Mesendoderm (in vitro differentiated cells): ENCODE results near the gene C2CD3.

Experiments
- DNase-seq: peaks from one replicate; pipeline ENCODE4 v3.0.0; 2013
- H2AK5ac ChIP-seq: 2 replicates; pipeline ENCODE4 v1.6.1; 2013; ENCODE audit warnings: low read length, inconsistent platforms
- H2BK120ac ChIP-seq: 2 replicates; pipeline ENCODE4 v1.6.1; 2013; ENCODE audit warnings: low read depth, mild to moderate bottlenecking, low read length, moderate library complexity, mixed read lengths
- H2BK15ac ChIP-seq: replicated peaks from 2 replicates; pipeline ENCODE4 v1.6.1; 2013; ENCODE audit warnings: low read depth, mild to moderate bottlenecking, moderate library complexity
- H2BK5ac ChIP-seq: 2 replicates; pipeline ENCODE4 v1.6.1; 2013; ENCODE audit warnings: low read length, inconsistent platforms
- H3K18ac ChIP-seq: 2 replicates; pipeline ENCODE4 v1.6.1; 2013; ENCODE audit warnings: mild to moderate bottlenecking, low read length, mixed read lengths
- H3K23ac ChIP-seq: one replicate; pipeline ENCODE4 v1.6.1; 2013; ENCODE audit warnings: low read length
- H3K27ac ChIP-seq: 2 replicates; pipeline ENCODE4 v1.5.1; 2013; ENCODE audit warnings: low read depth, mild to moderate bottlenecking, inconsistent platforms, low read length, moderate library complexity
- H3K27me3 ChIP-seq: 2 replicates; pipeline ENCODE4 v1.6.1; 2013; ENCODE audit warnings: low read length, control low read depth, mild to moderate bottlenecking, inconsistent platforms; ENCODE audit not compliant: insufficient read depth, poor library complexity
- H3K36me3 ChIP-seq: 2 replicates; pipeline ENCODE4 v1.6.1; 2013; ENCODE audit warnings: low read length, inconsistent platforms; ENCODE audit not compliant: control insufficient read depth, insufficient read depth
- H3K4ac ChIP-seq: one replicate; pipeline ENCODE4 v1.6.1; 2013; ENCODE audit warnings: low read depth, mild to moderate bottlenecking, low read length, moderate library complexity
- H3K4me1 ChIP-seq: 2 replicates; pipeline ENCODE4 v1.6.1; 2013; ENCODE audit warnings: low read depth, low read length, inconsistent platforms; ENCODE audit not compliant: control insufficient read depth
- H3K4me2 ChIP-seq: 2 replicates; pipeline ENCODE4 v1.6.1; 2013; ENCODE audit warnings: low read length
- H3K4me3 ChIP-seq: 2 replicates; pipeline ENCODE4 v1.5.1; 2013; ENCODE audit warnings: mild to moderate bottlenecking, low read length
- H3K56ac ChIP-seq: one replicate; pipeline ENCODE4 v1.6.1; 2013; ENCODE audit warnings: low read length
- H3K79me1 ChIP-seq: 2 replicates; pipeline ENCODE4 v1.6.1; 2013; ENCODE audit warnings: low read length, inconsistent platforms
- H3K79me2 ChIP-seq: 2 replicates; pipeline ENCODE4 v1.6.1; 2013; ENCODE audit warnings: mild to moderate bottlenecking, low read length; ENCODE audit not compliant: control insufficient read depth, insufficient read depth
- H3K9ac ChIP-seq: 2 replicates; pipeline ENCODE4 v1.6.1; 2013; ENCODE audit warnings: low read length, inconsistent platforms
- H4K5ac ChIP-seq: one replicate; pipeline ENCODE4 v1.6.1; 2013; ENCODE audit warnings: low read length
- H4K8ac ChIP-seq: one replicate; pipeline ENCODE4 v1.6.1; 2013; ENCODE audit warnings: low read depth, mild to moderate bottlenecking, control low read depth, low read length, moderate library complexity
- WGBS: extraction: QIAGEN DNeasy Blood & Tissue Kit; methylation state at CpG from one replicate; pipeline ENCODE4 v1.1.7; 2013; ENCODE audit warnings: low lambda C conversion rate, missing lambda C conversion rate; ENCODE audit not compliant: insufficient coverage; ENCODE audit errors: extremely low coverage; 5-methylcytosine and 5-hydroxymethylcytosine counted together

Gene C2CD3

DNA sequence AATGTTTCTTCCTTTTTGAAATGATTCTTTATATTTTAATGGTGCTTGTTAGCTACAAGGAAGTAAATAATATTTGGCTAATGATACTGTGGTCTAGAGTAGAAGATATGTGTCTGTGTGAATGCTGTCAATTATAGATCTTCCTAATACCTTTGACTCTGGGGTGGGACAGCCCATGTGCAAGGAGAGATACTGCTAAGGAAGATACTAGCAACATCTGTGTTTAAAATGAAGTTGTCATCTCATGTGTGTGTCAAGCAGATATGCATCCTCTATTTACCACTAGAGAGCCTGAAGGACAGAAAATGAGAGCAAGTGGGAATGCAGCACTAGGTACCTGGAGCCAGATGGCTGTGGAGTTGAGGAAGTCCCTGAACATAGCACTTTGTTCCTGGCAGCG lies 34.4 kb upstream of the C2CD3 start:
- H3K27me3 ChIP-seq, result no peaks in the 10 kb centered on the region
- H3K4me3 ChIP-seq, result no peak overlapping the region
- no peak for DNase-seq
- H3K18ac ChIP-seq, result no peak overlapping the region
- H2BK15ac ChIP-seq, result no peak overlapping the region
- H3K56ac ChIP-seq, result no peak overlapping the region
- H2BK5ac ChIP-seq, result no peak overlapping the region
- no CpG with 5 or more reads among the region's 1 CpG for WGBS
- no peak overlapping the region for H4K5ac ChIP-seq
- H3K4me1 ChIP-seq, result no peaks in the 10 kb centered on the region
- no peak overlapping the region for H2AK5ac ChIP-seq
- no peak overlapping the region for H3K23ac ChIP-seq
- no peak overlapping the region for H4K8ac ChIP-seq
- no peak overlapping the region for H3K9ac ChIP-seq
- H3K4ac ChIP-seq, result no peak overlapping the region
- no peak overlapping the region for H2BK120ac ChIP-seq
- no peaks in the 10 kb centered on the region for H3K36me3 ChIP-seq
- no peaks in the 10 kb centered on the region for H3K79me2 ChIP-seq
- no peak overlapping the region for H3K4me2 ChIP-seq
- H3K27ac ChIP-seq, result no peak overlapping the region
- H3K79me1 ChIP-seq, result no peaks in the 10 kb centered on the region

GRCh38 chr11:74204701-74205100 lies 33.9 kb upstream of the C2CD3 start:
- H3K36me3 ChIP-seq, result no peaks in the 10 kb centered on the region
- H2AK5ac ChIP-seq, result no peak overlapping the region
- no peak overlapping the region for H3K56ac ChIP-seq
- H2BK15ac ChIP-seq, result no peak overlapping the region
- H3K4me1 ChIP-seq, result no peaks in the 10 kb centered on the region
- DNase-seq, result no peak
- H3K79me2 ChIP-seq, result no peaks in the 10 kb centered on the region
- no peak overlapping the region for H3K23ac ChIP-seq
- no peak overlapping the region for H4K5ac ChIP-seq
- no peak overlapping the region for H4K8ac ChIP-seq
- H3K4me2 ChIP-seq, result no peak overlapping the region
- no peak overlapping the region for H3K4ac ChIP-seq
- H3K9ac ChIP-seq, result no peak overlapping the region
- 100% methylated on average over 1 of the region's 1 CpG for WGBS
- H3K4me3 ChIP-seq, result no peak overlapping the region
- no peaks in the 10 kb centered on the region for H3K27me3 ChIP-seq
- no peak overlapping the region for H3K27ac ChIP-seq
- H3K79me1 ChIP-seq, result no peaks in the 10 kb centered on the region
- H2BK5ac ChIP-seq, result no peak overlapping the region
- no peak overlapping the region for H3K18ac ChIP-seq
- H2BK120ac ChIP-seq, result no peak overlapping the region

- no peak overlapping the region for H3K4me3 ChIP-seq
- WGBS, result no CpG with 5 or more reads among the region's 2 CpGs
Observed at GRCh38 chr11:74203966-74204365, 33.2 kb upstream of the C2CD3 start.

GRCh38 chr11:74196781-74197486 lies 26.1 kb upstream of the C2CD3 start:
- DNase-seq, result peak; percentile 48
- Histone ChIP-seq H2BK120ac (no peak overlapping the region), H3K4ac (no peak overlapping the region), H3K79me2 (no peaks in the 10 kb centered on the region), H3K18ac (no peak overlapping the region), H4K5ac (no peak overlapping the region), H3K27ac (no peak overlapping the region), H3K4me3 (no peak overlapping the region), H3K36me3 (no peaks in the 10 kb centered on the region), H3K4me2 (no peak overlapping the region), H4K8ac (no peak overlapping the region), H2BK5ac (no peak overlapping the region), H3K4me1 (no peaks in the 10 kb centered on the region), H3K23ac (no peak overlapping the region), H3K27me3 (no peaks in the 10 kb centered on the region), H2BK15ac (no peak overlapping the region), H3K56ac (no peak overlapping the region), H2AK5ac (no peak overlapping the region), H3K79me1 (peaks cover 3% of the 10 kb centered on the region), H3K9ac (no peak overlapping the region)
- WGBS, result no CpG with 5 or more reads among the region's 2 CpGs

More at GRCh38 chr11:74203966-74204365, 33.2 kb upstream of the C2CD3 start:
- Histone ChIP-seq H2BK15ac (no peak overlapping the region), H2BK120ac (no peak overlapping the region), H3K79me1 (no peaks in the 10 kb centered on the region), H3K4me2 (no peak overlapping the region), H4K8ac (no peak overlapping the region), H3K27ac (no peak overlapping the region), H3K23ac (no peak overlapping the region), H3K79me2 (no peaks in the 10 kb centered on the region), H3K18ac (no peak overlapping the region), H3K36me3 (no peaks in the 10 kb centered on the region), H3K56ac (no peak overlapping the region), H2BK5ac (no peak overlapping the region), H3K4ac (no peak overlapping the region), H3K27me3 (no peaks in the 10 kb centered on the region), H2AK5ac (no peak overlapping the region), H3K9ac (no peak overlapping the region), H4K5ac (no peak overlapping the region), H3K4me1 (no peaks in the 10 kb centered on the region)
- no peak for DNase-seq

- Histone ChIP-seq H2BK120ac (no peak overlapping the region), H3K79me2 (no peaks in the 10 kb centered on the region), H2AK5ac (no peak overlapping the region), H3K4me1 (no peaks in the 10 kb centered on the region), H3K79me1 (peaks cover 3% of the 10 kb centered on the region), H3K4me3 (no peak overlapping the region), H3K27ac (no peak overlapping the region), H3K56ac (no peak overlapping the region), H4K5ac (no peak overlapping the region), H3K23ac (no peak overlapping the region), H3K4ac (no peak overlapping the region), H4K8ac (no peak overlapping the region), H3K9ac (no peak overlapping the region), H2BK15ac (no peak overlapping the region), H3K4me2 (no peak overlapping the region), H2BK5ac (no peak overlapping the region), H3K36me3 (no peaks in the 10 kb centered on the region), H3K27me3 (no peaks in the 10 kb centered on the region), H3K18ac (no peak overlapping the region)
- DNase-seq, result no peak
Observed at GRCh38 chr11:74195828-74196227, 25.0 kb upstream of the C2CD3 start.

DNA sequence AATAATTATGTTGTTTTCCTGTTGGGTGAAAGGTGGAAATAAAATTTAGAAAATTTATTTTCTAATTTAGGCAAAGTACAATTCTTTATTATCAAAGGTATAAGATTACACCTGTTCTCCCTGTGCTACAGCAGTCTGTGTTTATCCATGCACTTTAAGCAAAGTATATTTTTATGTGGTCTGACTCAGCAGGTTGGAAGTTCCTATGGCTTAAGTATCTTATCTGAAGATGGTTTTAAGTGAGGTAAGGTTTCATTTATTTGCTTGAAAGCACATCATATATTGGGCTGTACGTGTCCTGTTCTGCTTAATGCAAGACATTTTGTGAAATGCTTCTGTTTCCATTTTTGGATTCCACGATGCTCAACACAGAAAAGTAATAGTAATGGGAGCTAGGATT lies 14.9 kb upstream of the C2CD3 start:
- Histone ChIP-seq H3K27ac (no peak overlapping the region), H4K5ac (no peak overlapping the region), H3K23ac (no peak overlapping the region), H3K4ac (no peak overlapping the region), H3K56ac (no peak overlapping the region), H2BK15ac (no peak overlapping the region), H4K8ac (no peak overlapping the region), H3K4me3 (no peak overlapping the region), H3K36me3 (no peaks in the 10 kb centered on the region), H2BK120ac (no peak overlapping the region), H3K27me3 (no peaks in the 10 kb centered on the region), H2AK5ac (no peak overlapping the region), H3K18ac (no peak overlapping the region), H3K4me1 (no peaks in the 10 kb centered on the region), H3K79me1 (no peaks in the 10 kb centered on the region), H3K9ac (no peak overlapping the region), H3K4me2 (no peak overlapping the region), H2BK5ac (no peak overlapping the region), H3K79me2 (no peaks in the 10 kb centered on the region)
- no peak for DNase-seq
- no CpG with 5 or more reads among the region's 2 CpGs for WGBS
